Stimulated activated effector memory CD8-positive, alpha-beta T cell treated with anti-CD3 and anti-CD28 coated beads, Interleukin-12 subunit alpha, Interleukin-12 subunit beta, amount 100 ng/mL, for 72 hours (primary cell): ENCODE data around the gene ANK2.
A peak's percentile ranks its signal among the peaks of the same experiment; 100 is the strongest.

Experiments used
- ATAC-seq: fragments of 150-1000 bp; cut with Tn5 transposase; 2 replicates; pipeline ENCODE4 v1.10.0; 2021
- DNase-seq, 2 donors: peaks; one replicate each; pipeline ENCODE4 v3.0.0; 2021 to 2022; ENCODE audit warnings: low spot score in 2 of 2
- H3K27ac Mint-ChIP-seq: one replicate; pipeline ENCODE4 v1.8.0; 2022; ENCODE audit warnings: mild to moderate bottlenecking, mixed read lengths
- H3K36me3 Mint-ChIP-seq: one replicate; pipeline ENCODE4 v1.8.0; 2022; ENCODE audit warnings: mild to moderate bottlenecking, mixed read lengths
- H3K4me1 Mint-ChIP-seq: one replicate; pipeline ENCODE4 v1.8.0; 2022; ENCODE audit warnings: mixed read lengths
- H3K4me3 Mint-ChIP-seq: one replicate; pipeline ENCODE4 v1.8.0; 2022; ENCODE audit warnings: mild to moderate bottlenecking, mixed read lengths
- H3K9me3 Mint-ChIP-seq: one replicate; pipeline ENCODE4 v1.8.0; 2022; ENCODE audit warnings: mixed read lengths

Gene ANK2

DNA sequence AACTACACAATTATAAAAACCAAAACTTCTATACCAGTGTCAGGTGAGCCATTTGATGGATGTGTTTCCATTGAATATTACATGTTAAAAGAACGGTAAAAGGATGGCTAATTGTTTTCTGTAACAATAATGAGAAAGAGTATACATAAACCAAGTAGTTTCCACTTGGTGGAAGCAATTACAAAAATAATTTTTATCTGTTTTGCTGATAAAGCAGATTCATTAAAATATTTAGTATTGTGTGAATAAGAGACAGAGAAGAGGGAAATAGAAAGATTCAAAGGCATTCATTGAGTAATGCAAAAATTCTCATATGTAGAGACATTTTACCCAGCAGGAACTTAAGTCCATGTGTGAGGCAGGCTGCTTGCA lies 95.7 kb downstream of the ANK2 start:
- H3K36me3 Mint-ChIP-seq: no peaks in the 10 kb centered on the region
- H3K9me3 Mint-ChIP-seq: peaks cover 2% of the 10 kb centered on the region
- DNase-seq (no peak), ATAC-seq (no peak)
- no peaks in the 10 kb centered on the region for H3K4me1 Mint-ChIP-seq
- no peak overlapping the region for H3K27ac Mint-ChIP-seq
- no peak overlapping the region for H3K4me3 Mint-ChIP-seq

DNA sequence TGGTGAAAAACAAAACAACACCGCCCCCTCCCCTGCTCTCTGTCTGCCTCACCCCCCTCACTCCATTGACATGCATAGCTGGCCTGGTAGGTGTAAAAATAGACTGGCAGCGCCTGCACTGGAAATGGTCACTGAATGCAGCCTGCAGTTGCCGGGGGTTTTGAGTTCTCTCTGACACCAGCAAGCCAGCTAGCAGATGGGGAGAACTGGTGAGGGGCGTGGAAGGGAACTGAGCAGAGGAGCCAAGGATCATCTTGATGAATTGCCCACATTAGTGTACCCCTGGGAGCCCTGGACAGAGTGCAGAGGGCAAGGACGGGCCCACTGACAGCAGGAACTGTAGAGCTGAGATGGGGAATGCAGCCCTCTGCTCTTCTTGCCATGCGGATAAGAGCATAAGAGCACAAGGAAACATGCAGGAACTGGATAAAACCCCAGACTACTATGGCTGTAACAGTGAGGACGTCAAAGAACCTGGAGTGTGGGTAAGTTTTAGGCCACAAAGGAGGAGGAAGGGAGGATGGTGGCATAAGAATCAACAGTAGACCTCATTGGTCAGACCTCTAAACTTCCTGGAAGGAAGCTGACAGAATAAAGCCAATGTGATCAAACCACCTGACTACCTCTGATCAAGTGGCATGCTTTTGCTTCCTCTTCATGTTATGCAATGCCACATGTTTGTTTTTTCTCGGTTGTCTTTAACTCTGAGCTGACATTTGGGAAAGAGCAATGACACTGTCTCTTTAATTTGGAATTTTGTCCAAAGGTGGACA lies 96.3 kb downstream of the ANK2 start:
- DNase-seq: no peak
- Mint-ChIP-seq H3K4me1 (no peaks in the 10 kb centered on the region), H3K4me3 (no peak overlapping the region), H3K9me3 (peaks cover 2% of the 10 kb centered on the region), H3K27ac (no peak overlapping the region), H3K36me3 (no peaks in the 10 kb centered on the region)
- ATAC-seq: no peak

DNA sequence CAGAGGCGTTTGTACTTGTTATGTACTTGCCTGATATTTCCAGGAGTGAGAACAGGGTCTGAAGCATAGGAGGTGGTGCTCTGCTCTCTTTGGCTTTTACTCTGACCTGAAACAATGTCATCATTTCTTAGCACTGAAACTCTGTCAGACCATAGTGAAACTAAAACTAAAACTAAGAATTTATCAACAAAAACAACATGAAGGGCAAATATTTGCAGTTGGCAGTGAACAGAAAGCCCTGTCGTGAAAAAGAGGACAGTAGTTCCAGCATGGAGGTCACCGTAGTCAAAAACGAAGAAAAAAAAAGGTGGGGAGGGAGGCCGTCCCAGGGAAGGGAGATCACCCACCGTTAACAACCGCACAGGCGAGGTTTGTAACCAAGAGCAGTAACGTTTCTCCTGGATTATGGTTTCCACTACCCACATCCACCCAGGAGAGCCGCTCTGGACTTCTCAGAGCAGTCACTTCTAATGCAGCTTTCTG lies 97.5 kb downstream of the ANK2 start:
- Mint-ChIP-seq H3K4me1 (no peaks in the 10 kb centered on the region), H3K36me3 (no peaks in the 10 kb centered on the region), H3K27ac (peak overlapping the region; percentile 85), H3K4me3 (peak overlapping the region; percentile 55), H3K9me3 (peaks cover 2% of the 10 kb centered on the region)
- ATAC-seq (peak; percentile 85), DNase-seq (no peak)

DNA sequence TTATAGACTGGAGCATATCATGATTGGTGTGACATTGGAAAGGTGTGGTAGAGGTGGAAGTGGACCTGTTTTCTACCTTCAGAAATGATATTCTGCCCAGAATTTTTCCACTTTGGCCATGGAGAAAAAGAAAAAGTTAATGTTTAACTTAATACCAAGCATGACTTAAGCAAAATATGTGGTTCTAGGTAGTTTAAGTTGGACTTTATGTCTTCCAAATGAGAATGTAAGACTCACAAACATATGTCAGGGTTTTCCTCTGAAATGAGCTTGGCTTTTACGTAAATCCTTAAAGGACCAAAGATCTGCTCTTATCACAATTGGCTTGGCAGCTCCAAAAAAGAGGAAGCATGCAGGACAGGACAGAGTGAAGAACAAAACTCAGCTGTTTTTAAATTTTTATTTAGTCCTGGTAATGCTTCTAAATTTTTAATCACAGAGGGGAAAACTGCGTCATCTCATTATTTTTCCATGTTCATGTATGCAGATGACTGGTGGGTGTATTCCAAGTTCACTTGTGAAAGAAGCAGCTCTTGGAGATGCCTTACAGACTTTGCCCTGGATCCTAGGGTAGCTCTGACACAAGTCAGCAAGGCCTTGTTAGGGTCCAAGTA lies 98.2 kb downstream of the ANK2 start:
- no peak overlapping the region for H3K27ac Mint-ChIP-seq
- H3K36me3 Mint-ChIP-seq: no peaks in the 10 kb centered on the region
- no peak overlapping the region for H3K4me3 Mint-ChIP-seq
- H3K4me1 Mint-ChIP-seq: no peaks in the 10 kb centered on the region
- no peak for ATAC-seq
- no peak for DNase-seq
- peaks cover 2% of the 10 kb centered on the region for H3K9me3 Mint-ChIP-seq

DNA sequence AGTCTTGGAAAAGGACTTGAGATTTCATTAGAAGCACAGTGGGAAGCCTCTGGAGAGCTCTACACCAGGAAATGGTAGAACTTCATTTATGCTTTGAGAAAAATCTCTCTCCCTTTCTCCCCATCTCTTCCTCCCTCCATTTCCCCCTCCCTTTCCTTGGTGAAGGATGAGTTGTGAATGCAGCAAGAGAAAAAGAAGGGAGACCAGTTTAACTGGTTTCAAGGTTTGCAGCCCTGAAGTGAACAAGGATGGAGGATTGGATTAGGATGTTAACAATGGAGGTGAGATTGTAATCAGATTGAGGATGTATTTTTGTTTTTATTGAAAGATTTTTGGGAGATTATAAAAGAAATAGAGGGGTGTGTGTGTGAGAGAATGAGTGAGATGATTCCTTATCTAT lies 99.5 kb downstream of the ANK2 start:
- Mint-ChIP-seq H3K4me1 (no peaks in the 10 kb centered on the region), H3K27ac (no peak overlapping the region), H3K36me3 (no peaks in the 10 kb centered on the region), H3K4me3 (no peak overlapping the region), H3K9me3 (peaks cover 2% of the 10 kb centered on the region)
- ATAC-seq (no peak), DNase-seq (no peak)

DNA sequence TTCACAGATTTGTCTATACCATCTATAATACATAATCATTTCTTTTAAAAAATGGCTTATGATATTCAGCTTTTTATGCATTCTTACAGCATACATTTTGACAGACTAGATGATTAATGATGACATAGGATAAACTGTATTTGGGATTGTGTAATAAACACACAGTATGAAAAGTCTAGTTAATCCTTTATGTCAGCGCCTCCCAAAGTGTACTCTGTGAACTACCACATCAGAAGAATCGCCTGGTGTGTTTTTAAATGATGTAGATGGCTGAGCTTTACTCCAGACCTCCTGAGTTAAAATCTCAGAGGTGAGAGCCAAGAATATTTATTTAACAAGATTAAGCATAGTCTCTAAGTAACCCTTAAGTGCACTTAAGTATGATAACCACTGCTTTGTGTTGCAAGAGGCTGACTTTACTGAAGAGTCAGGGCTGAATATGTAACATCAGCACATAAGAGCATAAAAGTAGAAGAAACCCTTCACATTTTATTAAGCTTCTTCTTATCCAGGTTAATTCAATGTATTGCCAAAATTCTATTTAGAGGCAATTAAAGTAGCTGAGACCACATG lies 104.2 kb downstream of the ANK2 start:
- Mint-ChIP-seq H3K9me3 (peaks cover 2% of the 10 kb centered on the region), H3K4me3 (no peak overlapping the region), H3K36me3 (no peaks in the 10 kb centered on the region), H3K27ac (no peak overlapping the region), H3K4me1 (no peaks in the 10 kb centered on the region)
- ATAC-seq (no peak), DNase-seq (no peak)

DNA sequence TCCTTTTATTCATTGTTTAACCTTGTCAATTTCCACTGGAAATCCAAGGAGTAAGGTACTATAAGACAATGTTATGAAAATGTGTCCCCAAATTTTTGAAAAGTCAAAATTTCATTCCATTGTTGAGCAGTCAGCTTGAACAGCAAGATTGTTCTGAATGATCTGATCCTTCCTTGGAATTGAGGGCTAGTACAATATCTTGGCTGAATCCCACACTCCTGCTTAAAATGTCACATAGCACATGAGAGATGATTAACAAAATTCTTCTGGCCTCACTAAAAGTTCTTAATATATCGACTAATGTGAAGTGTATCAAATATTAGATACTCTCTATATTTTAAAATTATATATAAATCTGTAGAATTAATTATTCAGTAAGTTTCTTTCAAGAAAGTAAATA lies 104.8 kb downstream of the ANK2 start:
- no peaks in the 10 kb centered on the region for H3K36me3 Mint-ChIP-seq
- H3K4me1 Mint-ChIP-seq: no peaks in the 10 kb centered on the region
- no peak overlapping the region for H3K4me3 Mint-ChIP-seq
- peaks cover 2% of the 10 kb centered on the region for H3K9me3 Mint-ChIP-seq
- ATAC-seq: no peak
- H3K27ac Mint-ChIP-seq: no peak overlapping the region
- DNase-seq: no peak

DNA sequence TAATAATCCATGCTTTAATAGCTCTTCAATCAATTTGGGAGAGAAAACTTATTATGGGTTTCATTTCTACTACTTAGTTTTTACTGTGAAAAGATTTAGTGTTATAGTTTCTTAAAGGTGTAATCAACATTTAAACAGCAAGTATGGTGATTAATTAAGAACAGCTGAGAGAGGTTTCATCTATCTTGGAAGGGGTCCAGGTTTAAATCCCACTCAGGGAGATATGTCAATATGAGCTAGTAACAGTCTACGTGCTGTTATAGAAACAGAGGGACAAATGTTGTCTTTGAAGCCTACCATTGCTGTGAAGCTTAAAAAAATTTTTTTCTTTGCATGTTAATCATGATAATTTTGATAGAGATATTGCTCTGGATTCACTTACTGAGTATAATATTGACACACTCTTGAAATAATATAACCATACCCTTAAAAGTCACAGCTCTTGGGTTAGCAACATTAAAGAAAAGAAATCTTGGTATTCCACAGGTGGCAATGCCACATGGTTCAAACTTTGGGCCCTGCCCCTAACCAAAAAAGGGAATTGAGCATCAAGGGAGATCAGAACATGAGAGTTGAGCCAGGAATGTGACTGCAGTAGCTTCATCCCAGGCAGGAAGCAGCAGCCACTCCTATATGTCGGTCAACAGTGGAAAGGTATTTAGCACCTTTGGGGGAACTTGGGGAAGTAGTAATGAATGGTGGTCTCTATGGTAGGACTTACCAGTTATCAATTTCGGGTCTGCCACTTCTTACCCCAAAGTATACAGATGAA lies 107.8 kb downstream of the ANK2 start:
- DNase-seq (no peak), ATAC-seq (no peak)
- Mint-ChIP-seq H3K4me1 (no peaks in the 10 kb centered on the region), H3K9me3 (peaks cover 2% of the 10 kb centered on the region), H3K27ac (no peak overlapping the region), H3K36me3 (no peaks in the 10 kb centered on the region), H3K4me3 (no peak overlapping the region)

DNA sequence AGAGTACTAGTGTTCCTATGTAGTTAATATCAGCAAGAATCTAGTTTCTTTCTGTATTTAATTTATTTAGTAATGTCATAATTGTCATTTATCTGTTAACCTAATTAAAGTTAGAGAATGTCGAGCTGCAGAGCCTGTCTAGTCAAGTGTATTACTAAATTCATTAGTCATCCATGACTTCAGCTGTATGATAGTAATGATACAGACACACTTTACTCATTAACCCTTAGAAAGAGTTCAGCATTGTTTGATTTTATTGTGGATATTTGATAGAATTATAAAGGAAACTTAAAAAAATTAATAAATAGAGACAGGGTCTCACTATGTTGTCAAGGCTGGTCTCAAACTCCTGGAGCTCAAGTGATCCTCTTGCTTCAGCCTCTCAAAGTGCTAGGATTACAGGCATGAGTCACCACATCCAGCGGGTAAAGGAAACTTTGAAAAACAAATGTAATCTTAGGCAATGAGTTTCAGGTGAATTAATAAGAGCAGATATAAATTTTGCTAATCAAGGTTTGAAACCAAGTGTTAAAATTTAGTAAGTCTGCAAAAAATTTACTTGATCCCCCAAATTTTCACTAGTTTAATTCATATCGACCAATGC lies 110.6 kb downstream of the ANK2 start:
- Mint-ChIP-seq H3K4me1 (no peaks in the 10 kb centered on the region), H3K4me3 (no peak overlapping the region), H3K9me3 (peaks cover 2% of the 10 kb centered on the region), H3K27ac (no peak overlapping the region), H3K36me3 (no peaks in the 10 kb centered on the region)
- DNase-seq: no peak
- no peak for ATAC-seq

DNA sequence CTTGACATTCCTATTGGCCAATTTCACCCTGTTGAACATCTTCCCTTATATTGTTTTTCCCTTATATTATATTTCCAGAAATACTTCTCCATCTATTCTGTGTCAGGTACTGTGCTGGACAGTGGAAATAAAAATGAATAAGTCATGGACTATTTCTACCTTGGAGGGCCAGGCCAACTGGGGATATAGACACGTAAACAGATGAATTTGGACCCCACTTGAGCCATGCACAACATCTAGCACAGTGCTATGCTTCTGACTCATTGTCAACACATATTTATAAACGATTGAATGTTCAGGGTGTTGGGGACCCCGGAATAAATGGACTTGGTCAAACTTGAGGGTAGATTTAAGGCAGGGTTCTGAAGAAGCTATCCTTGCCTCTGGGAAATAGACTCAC lies 111.1 kb downstream of the ANK2 start:
- Mint-ChIP-seq H3K4me1 (no peaks in the 10 kb centered on the region), H3K36me3 (no peaks in the 10 kb centered on the region), H3K9me3 (peaks cover 2% of the 10 kb centered on the region), H3K27ac (no peak overlapping the region), H3K4me3 (no peak overlapping the region)
- ATAC-seq: no peak
- DNase-seq: no peak

DNA sequence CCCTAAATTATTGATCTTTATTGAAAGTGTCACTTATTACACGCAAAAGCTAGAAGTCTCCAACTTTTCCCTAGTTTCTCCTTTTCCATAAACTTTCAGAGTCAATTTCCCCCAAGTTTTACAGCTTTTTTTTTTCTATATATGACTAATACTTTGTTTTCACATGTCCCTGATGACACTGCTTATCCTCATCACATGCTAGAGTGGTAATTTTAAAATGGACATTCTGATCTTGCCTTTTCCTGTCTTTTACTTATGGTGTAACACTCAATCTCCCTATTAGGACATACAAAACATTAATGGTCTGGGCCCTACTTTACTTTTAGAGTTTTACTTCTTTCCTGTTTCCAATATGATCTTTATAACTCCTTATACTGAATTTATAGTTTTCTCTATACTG lies 112.6 kb downstream of the ANK2 start:
- no peak overlapping the region for H3K27ac Mint-ChIP-seq
- ATAC-seq: no peak

DNA sequence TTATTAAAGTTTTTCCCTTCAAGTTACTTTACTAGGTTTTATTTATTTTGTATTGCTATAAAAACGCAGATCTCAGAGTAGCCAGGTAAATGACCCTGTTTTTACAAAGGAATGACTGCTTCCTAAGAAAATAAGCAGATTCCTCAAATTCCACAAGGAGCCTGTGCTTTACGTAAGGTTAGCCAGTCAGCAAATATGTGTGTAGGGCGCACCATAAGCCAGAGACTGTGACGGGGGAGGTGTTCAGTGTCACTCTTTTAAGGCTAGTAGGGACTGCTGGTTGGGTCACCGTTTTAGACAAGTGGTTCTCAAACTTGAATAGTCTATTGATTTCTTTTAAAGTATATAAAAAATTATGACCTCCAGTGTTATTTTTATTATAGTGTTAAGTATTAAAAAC lies 119.9 kb downstream of the ANK2 start:
- Mint-ChIP-seq H3K4me3 (no peak overlapping the region), H3K27ac (no peak overlapping the region), H3K36me3 (no peaks in the 10 kb centered on the region), H3K4me1 (no peaks in the 10 kb centered on the region), H3K9me3 (no peaks in the 10 kb centered on the region)
- DNase-seq: no peak
- ATAC-seq: no peak

More for the DNA sequence above, 112.6 kb downstream of the ANK2 start:
- peaks cover 2% of the 10 kb centered on the region for H3K9me3 Mint-ChIP-seq
- no peaks in the 10 kb centered on the region for H3K36me3 Mint-ChIP-seq
- no peaks in the 10 kb centered on the region for H3K4me1 Mint-ChIP-seq
- no peak overlapping the region for H3K4me3 Mint-ChIP-seq
- DNase-seq: no peak

DNA sequence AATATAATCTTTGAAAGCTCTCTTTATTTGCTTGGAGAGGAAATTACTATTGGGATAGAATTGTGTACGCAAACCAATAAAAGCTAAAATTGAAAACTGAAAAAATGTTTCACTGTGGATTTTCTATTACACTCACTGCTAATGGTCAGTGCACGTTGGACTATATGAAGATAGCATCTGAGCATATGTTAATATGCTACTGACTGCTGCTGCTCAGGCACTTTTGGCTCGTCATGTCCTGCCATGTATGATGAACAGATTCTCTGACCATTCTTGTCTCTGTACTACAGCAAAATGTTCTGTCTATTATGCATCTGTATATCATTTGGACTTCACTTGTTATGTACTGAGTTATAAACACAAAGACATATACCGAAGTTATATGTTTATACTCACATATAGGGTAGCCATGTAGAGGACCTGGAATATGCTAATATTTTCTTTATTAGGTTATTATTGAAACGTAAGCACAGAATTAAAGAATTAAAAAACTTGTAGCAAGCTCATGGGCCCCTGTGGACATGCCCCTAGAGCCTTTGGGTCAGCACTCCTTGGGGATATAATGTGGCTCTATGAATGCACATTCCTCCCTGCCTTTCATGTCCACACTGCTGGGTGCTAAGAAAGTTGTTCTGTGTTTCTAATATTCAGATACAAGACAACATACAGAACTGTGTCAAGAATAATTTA lies 120.8 kb downstream of the ANK2 start:
- no peak overlapping the region for H3K27ac Mint-ChIP-seq
- DNase-seq (no peak), ATAC-seq (no peak)
- H3K9me3 Mint-ChIP-seq: no peaks in the 10 kb centered on the region
- no peak overlapping the region for H3K4me3 Mint-ChIP-seq
- no peaks in the 10 kb centered on the region for H3K4me1 Mint-ChIP-seq
- no peaks in the 10 kb centered on the region for H3K36me3 Mint-ChIP-seq

DNA sequence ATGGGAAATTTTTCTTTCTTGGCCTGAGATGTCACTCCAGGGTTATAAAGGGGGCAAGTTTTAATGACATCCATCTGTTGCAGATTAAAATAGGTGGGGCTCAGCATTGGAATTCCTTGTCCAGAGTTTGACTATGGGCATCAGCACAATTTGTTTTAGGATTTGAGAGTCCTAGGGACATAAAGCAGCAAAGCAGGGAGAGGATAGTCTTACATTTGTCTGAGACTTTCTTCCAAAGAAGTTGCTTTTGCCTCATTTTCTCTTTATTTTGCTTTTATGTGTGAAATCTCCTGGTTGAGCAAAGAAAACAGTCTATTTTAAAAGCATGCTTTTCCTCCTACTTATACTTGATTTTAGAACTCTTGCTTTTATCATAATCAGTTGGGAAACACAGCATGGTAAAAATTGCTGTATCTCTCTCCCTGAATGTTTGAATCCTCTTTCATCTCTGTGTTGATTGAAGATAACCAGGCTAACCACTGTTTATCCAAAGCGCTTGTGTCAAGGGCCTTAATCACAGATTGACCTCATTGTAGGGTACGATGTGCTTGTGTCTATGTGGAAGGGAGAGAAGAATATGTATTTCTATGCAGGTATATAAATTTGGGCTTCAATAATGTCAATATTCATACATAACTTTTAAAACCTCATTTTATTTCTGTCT lies 121.5 kb downstream of the ANK2 start:
- Mint-ChIP-seq H3K27ac (no peak overlapping the region), H3K9me3 (no peaks in the 10 kb centered on the region), H3K36me3 (no peaks in the 10 kb centered on the region), H3K4me1 (no peaks in the 10 kb centered on the region), H3K4me3 (no peak overlapping the region)
- ATAC-seq (no peak), DNase-seq (no peak)
